ENCODE results near the gene LRRC14B. TPM values are rescaled to one million over a fixed set of nuclear protein-coding genes. Genes with fewer than 3 reads are reported as not detected.
"Not testable (repeated sequence)": the region's sequence is repeated elsewhere in the genome, so short reads cannot be mapped to it uniquely, and the experiment has no call there.

Gene LRRC14B
- total RNA-seq, 4 donors from 2014 or later, result 11.6 to 39.0 (median 27.2) TPM

GRCh38 chr5:162190-162564, 29.1 kb upstream of the LRRC14B start:
- no peak overlapping the region for H3K4me3 ChIP-seq
- no peaks in the 10 kb centered on the region for H3K36me3 ChIP-seq
- TF ChIP-seq, protein P1, sequence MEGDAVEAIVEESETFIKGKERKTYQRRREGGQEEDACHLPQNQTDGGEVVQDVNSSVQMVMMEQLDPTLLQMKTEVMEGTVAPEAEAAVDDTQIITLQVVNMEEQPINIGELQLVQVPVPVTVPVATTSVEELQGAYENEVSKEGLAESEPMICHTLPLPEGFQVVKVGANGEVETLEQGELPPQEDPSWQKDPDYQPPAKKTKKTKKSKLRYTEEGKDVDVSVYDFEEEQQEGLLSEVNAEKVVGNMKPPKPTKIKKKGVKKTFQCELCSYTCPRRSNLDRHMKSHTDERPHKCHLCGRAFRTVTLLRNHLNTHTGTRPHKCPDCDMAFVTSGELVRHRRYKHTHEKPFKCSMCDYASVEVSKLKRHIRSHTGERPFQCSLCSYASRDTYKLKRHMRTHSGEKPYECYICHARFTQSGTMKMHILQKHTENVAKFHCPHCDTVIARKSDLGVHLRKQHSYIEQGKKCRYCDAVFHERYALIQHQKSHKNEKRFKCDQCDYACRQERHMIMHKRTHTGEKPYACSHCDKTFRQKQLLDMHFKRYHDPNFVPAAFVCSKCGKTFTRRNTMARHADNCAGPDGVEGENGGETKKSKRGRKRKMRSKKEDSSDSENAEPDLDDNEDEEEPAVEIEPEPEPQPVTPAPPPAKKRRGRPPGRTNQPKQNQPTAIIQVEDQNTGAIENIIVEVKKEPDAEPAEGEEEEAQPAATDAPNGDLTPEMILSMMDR (IDR thresholded peaks at IDR 0.05 in 4 of 5, conservative IDR thresholded peaks at IDR 0.05 in 1 of 5), result no peak
- no peak for TF ChIP-seq POLR2A (IDR thresholded peaks at IDR 0.05)
- DNase-seq (no peak), ATAC-seq (no peak)
- in situ Hi-C loops (cut with MboI; ENCODE audit: low sequenced_read_pairs in 4 of 4) (no loop called here), intact Hi-C loops (cut with DNase I; ENCODE audit: low total_unique reads) (no loop called here)
- H3K4me1 ChIP-seq, result no peaks in the 10 kb centered on the region
- peaks cover 0 to 6% (median 4%) of the 10 kb centered on the region in 3 donors for H3K27me3 ChIP-seq
- H3K27ac ChIP-seq, result no peak overlapping the region
- no peaks in the 10 kb centered on the region for H3K9me3 ChIP-seq

DNA sequence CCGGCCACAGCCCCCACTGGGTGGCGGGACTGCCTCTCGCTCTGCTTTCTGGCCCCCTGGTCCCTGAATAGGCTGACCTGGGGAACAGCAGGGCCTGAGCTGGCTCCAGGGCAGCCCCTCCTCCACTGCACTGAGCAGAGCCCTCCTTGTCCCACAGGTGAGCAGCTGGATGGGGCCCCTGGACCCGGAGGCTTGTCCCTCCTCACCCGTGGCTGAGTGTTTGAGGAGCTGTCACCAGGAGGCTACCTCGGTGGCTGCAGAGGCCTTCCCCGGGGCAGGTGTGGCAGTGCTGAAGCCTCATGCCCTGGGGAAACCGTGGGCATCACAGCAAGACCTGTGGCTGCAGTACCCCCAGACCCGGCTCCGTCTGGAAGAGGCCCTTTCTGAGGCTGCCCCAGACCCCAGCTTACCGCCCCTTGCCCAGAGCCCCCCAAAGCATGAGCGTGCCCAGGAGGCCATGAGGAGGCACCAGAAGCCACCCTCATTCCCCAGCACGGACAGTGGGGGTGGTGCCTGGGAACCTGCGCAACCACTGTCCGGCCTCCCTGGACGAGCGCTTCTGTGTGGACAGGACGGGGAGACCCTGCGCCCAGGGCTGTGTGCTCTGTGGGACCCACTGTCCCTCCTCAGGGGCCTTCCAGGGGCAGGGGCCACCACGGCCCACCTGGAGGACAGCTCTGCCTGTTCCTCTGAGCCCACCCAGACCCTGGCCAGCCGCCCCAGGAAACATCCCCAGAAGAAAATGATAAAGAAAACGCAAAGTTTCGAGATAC, 28.5 kb upstream of the LRRC14B start:
- intact Hi-C loops (cut with DNase I; ENCODE audit: low total_unique reads) (no loop called here), in situ Hi-C loops (cut with MboI; ENCODE audit: low sequenced_read_pairs in 4 of 4) (no loop called here)
- Histone ChIP-seq H3K36me3 (no peaks in the 10 kb centered on the region), H3K9me3 (no peaks in the 10 kb centered on the region), H3K27me3 (peaks cover 0 to 6% (median 4%) of the 10 kb centered on the region in 3 donors), H3K4me3 (no peak overlapping the region), H3K27ac (no peak overlapping the region), H3K4me1 (no peaks in the 10 kb centered on the region)
- TF ChIP-seq, protein P1 (IDR thresholded peaks at IDR 0.05 in 4 of 5, conservative IDR thresholded peaks at IDR 0.05 in 1 of 5), result no peak
- TF ChIP-seq POLR2A (IDR thresholded peaks at IDR 0.05), result no peak
- no peak for ATAC-seq
- DNase-seq, result no peak

DNA sequence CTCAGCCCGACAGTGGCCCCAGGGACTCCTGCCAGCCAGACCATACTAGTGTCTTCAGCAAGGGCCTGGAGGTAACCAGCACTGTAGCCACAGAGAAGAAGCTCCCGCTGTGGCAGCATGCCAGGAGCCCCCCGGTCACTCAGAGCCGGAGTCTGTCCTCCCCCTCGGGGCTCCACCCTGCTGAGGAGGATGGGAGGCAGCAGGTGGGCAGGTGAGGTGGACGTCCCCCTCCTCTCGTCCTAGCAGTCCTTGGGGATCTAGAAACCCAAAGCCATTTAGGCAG, 28.0 kb upstream of the LRRC14B start:
- Histone ChIP-seq H3K4me1 (no peaks in the 10 kb centered on the region), H3K36me3 (no peaks in the 10 kb centered on the region), H3K4me3 (no peak overlapping the region), H3K27ac (no peak overlapping the region), H3K27me3 (peaks cover 0 to 6% (median 4%) of the 10 kb centered on the region in 3 donors), H3K9me3 (no peaks in the 10 kb centered on the region)
- TF ChIP-seq POLR2A (IDR thresholded peaks at IDR 0.05), result no peak
- TF ChIP-seq, protein P1 (IDR thresholded peaks at IDR 0.05 in 4 of 5, conservative IDR thresholded peaks at IDR 0.05 in 1 of 5), result no peak
- intact Hi-C loops (cut with DNase I; ENCODE audit: low total_unique reads), result no loop called here
- DNase-seq (no peak), ATAC-seq (no peak)
- in situ Hi-C loops (cut with MboI; ENCODE audit: low sequenced_read_pairs in 4 of 4), result no loop called here

DNA sequence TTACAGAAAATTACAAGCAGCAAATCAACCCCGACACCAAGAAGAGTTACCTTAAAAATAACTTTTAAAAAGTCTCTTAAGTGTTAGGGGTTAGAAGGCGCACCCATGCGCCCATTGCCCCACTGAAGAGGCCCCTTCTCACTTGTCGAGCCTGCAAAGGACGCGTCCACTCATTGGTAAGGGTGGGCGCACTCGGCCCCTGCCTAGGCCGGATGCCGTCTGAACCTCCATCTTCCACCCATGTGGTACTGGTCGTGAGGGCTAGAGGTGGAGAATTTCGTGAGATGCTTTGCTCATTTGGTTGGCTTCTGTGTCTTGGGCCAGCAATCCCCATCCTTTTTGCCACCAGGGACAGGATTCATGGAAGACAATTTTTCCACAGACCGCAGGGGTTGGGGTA, 27.5 kb upstream of the LRRC14B start:
- in situ Hi-C loops (cut with MboI; ENCODE audit: low sequenced_read_pairs in 4 of 4) (no loop called here), intact Hi-C loops (cut with DNase I; ENCODE audit: low total_unique reads) (no loop called here)
- TF ChIP-seq, protein P1 (IDR thresholded peaks at IDR 0.05 in 4 of 5, conservative IDR thresholded peaks at IDR 0.05 in 1 of 5), result no peak
- TF ChIP-seq POLR2A (IDR thresholded peaks at IDR 0.05), result no peak
- Histone ChIP-seq H3K27ac (no peak overlapping the region), H3K27me3 (peaks cover 0 to 3% (median 0%) of the 10 kb centered on the region in 3 donors), H3K9me3 (no peaks in the 10 kb centered on the region), H3K36me3 (no peaks in the 10 kb centered on the region), H3K4me3 (no peak overlapping the region), H3K4me1 (no peaks in the 10 kb centered on the region)
- DNase-seq (no peak), ATAC-seq (no peak)

DNA sequence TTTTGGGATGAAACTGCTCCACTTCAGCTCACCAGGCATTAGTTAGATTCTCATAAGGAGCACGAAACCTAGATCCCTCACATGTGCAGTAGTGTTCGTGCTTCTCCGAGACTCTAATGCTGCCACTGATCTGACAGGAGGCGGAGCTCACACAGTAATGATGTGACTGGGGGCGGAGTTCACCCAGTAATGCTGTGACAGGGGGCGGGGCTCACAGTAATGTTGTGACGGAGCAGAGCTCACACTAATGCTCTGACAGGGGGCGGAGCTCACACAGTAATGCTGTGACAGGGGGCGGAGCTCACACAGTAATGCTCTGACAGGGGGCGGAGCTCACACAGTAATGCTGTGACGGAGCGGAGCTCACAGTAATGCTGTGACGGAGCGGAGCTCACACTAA, 27.1 kb upstream of the LRRC14B start:
- in situ Hi-C loops (cut with MboI; ENCODE audit: low sequenced_read_pairs in 4 of 4) (no loop called here), intact Hi-C loops (cut with DNase I; ENCODE audit: low total_unique reads) (no loop called here)
- no peak for ATAC-seq
- H3K27me3 ChIP-seq, result peaks cover 0 to 3% (median 0%) of the 10 kb centered on the region in 3 donors
- H3K9me3 ChIP-seq, result no peaks in the 10 kb centered on the region
- no peaks in the 10 kb centered on the region for H3K36me3 ChIP-seq
- H3K4me1 ChIP-seq, result no peaks in the 10 kb centered on the region
- no peak for DNase-seq
- no peak overlapping the region for H3K4me3 ChIP-seq
- TF ChIP-seq POLR2A (IDR thresholded peaks at IDR 0.05), result no peak
- TF ChIP-seq, protein P1 (IDR thresholded peaks at IDR 0.05 in 4 of 5, conservative IDR thresholded peaks at IDR 0.05 in 1 of 5), result no peak
- H3K27ac ChIP-seq, result no peak overlapping the region

DNA sequence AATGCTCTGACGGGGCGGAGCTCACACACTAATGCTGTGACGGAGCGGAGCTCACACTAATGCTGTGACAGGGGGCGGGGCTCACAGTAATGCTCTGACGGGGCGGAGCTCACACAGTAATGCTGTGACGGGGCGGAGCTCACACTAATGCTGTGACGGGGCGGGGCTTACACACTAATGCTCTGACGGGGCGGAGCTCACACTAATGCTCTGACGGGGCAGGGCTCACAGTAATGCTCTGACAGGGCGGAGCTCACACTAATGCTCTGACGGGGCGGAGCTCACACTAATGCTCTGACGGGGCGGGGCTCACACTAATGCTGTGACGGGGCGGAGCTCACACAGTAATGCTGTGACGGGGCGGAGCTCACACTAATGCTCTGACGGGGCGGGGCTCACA, 26.5 kb upstream of the LRRC14B start:
- intact Hi-C loops (cut with DNase I; ENCODE audit: low total_unique reads); H3K4me3 ChIP-seq; in situ Hi-C loops (cut with MboI; ENCODE audit: low sequenced_read_pairs in 4 of 4): not testable (repeated sequence)

More for the DNA sequence above, 26.5 kb upstream of the LRRC14B start:
- H3K4me1 ChIP-seq, H3K9me3 ChIP-seq, H3K27ac ChIP-seq, ATAC-seq, H3K27me3 ChIP-seq, DNase-seq, H3K36me3 ChIP-seq: not testable (repeated sequence)
